Measurements from ENCODE around the gene MTCL1.

DNA sequence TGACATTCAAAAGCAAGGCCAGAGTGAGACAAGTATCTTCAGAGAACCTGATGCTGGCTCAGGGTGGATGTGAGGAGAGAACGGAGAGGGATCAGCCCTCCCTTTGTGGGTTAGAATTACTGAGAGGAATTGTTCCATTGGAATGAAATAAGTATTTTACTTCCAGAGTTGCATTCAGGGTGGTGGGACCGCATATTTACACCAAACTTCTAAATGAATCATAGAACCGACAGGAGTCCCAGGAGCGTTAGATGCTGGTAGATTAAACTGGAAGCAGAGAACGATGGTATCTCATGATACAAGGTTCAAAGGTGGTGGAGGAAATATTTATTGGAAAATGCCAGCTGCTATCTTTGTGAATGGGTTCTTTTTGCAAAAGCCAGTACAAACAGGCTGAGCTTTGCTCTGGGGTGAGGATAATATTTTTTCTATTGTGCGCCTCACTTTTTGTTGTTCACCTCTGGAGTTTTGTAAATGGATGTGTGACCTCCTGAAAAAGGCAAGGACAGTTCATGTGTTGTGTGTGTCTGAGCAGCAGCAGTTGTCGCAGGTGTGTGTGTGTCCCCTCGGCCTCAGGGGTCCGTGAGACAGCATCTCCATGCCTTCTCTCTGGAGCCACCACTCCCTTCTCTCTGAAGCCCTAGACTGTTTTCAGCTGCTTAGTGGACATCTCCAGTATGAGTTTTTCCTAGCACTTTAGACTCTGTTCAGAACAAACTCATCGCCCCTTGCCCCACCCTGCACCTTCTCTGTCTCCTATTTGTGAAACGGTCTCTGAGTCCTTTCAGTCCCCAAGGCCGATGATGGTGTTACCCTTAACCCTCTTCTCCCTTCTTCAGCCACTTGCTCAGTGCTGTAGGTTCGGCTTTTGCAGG lies 17.8 kb downstream of the MTCL1 start:
- TF ChIP-seq, protein P1, sequence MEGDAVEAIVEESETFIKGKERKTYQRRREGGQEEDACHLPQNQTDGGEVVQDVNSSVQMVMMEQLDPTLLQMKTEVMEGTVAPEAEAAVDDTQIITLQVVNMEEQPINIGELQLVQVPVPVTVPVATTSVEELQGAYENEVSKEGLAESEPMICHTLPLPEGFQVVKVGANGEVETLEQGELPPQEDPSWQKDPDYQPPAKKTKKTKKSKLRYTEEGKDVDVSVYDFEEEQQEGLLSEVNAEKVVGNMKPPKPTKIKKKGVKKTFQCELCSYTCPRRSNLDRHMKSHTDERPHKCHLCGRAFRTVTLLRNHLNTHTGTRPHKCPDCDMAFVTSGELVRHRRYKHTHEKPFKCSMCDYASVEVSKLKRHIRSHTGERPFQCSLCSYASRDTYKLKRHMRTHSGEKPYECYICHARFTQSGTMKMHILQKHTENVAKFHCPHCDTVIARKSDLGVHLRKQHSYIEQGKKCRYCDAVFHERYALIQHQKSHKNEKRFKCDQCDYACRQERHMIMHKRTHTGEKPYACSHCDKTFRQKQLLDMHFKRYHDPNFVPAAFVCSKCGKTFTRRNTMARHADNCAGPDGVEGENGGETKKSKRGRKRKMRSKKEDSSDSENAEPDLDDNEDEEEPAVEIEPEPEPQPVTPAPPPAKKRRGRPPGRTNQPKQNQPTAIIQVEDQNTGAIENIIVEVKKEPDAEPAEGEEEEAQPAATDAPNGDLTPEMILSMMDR (IDR thresholded peaks at IDR 0.05), result no peak
- TF ChIP-seq POLR2A (IDR thresholded peaks at IDR 0.05), result no peak

Data from adrenal gland (tissue), 5 donors.